Measurements from ENCODE around the gene FGF4.

The FGF4 gene

GRCh38 chr11:69812946-69813345 lies 37.8 kb upstream of the FGF4 start:
- H3K4me3 Mint-ChIP-seq: no peak overlapping the region

DNA sequence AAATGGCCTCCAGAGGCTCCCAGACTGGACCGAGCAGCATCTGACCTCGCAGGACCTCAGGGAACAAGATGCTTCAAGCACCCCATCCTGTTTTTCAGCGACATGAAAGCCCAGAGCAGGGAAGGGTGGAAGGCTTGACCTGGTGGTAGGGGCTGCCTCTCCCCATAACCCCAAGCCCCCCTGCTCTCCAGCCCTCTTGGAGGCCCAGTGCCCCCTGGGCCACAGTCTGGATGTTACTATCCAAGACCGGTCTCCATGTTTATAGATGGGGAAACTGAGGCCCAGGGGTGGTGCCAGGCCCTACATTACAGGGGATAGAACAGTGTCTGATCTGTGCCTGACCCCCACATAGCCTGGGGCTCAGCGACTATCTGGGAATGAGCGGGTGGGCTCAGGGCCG lies 37.1 kb upstream of the FGF4 start:
- no peak for ATAC-seq

More at GRCh38 chr11:69812946-69813345, 37.8 kb upstream of the FGF4 start:
- Mint-ChIP-seq H3K27me3 (peaks cover 71% of the 10 kb centered on the region), H3K27ac (no peak overlapping the region), H3K4me1 (no peaks in the 10 kb centered on the region), H3K9me3 (peaks cover 4% of the 10 kb centered on the region), H3K36me3 (no peaks in the 10 kb centered on the region)
- ATAC-seq: no peak

GRCh38 chr11:69811431-69811830 lies 36.3 kb upstream of the FGF4 start:
- H3K4me1 Mint-ChIP-seq: no peaks in the 10 kb centered on the region
- peaks cover 75% of the 10 kb centered on the region for H3K27me3 Mint-ChIP-seq
- H3K9me3 Mint-ChIP-seq: peaks cover 4% of the 10 kb centered on the region
- H3K36me3 Mint-ChIP-seq: no peaks in the 10 kb centered on the region
- no peak for ATAC-seq
- no peak overlapping the region for H3K27ac Mint-ChIP-seq
- H3K4me3 Mint-ChIP-seq: no peak overlapping the region

More for the DNA sequence above, 37.1 kb upstream of the FGF4 start:
- Mint-ChIP-seq H3K36me3 (no peaks in the 10 kb centered on the region), H3K27ac (no peak overlapping the region), H3K9me3 (peaks cover 4% of the 10 kb centered on the region), H3K27me3 (peaks cover 78% of the 10 kb centered on the region), H3K4me3 (no peak overlapping the region), H3K4me1 (no peaks in the 10 kb centered on the region)

- ATAC-seq: no peak
- Mint-ChIP-seq H3K4me1 (no peaks in the 10 kb centered on the region), H3K36me3 (no peaks in the 10 kb centered on the region)
Measured at GRCh38 chr11:69810289-69811118, 35.4 kb upstream of the FGF4 start.

DNA sequence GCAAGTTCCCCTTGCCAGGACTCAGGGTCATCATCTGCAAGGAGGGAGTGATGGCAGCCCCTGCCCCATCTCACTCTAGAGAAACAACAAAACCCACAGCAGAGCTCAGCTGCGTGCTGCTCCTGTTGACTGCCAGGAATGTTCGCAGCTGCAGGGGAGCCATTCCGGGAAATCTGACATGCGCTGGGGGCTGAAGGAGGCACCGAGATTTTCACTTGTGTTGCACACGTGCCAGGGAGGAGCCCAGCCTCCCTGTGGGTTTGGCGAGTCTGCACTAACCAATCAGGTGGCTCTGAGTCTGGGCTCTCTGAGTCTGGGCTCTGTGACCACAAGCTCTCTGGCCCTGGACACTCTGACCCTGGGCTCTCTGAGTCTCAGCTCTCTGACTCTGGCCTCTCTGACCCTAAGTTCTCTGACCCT lies 33.5 kb upstream of the FGF4 start:
- Mint-ChIP-seq H3K4me3 (no peak overlapping the region), H3K4me1 (no peaks in the 10 kb centered on the region), H3K27ac (no peak overlapping the region), H3K27me3 (peaks cover 47% of the 10 kb centered on the region), H3K36me3 (no peaks in the 10 kb centered on the region), H3K9me3 (no peaks in the 10 kb centered on the region)
- ATAC-seq: no peak

More at GRCh38 chr11:69810289-69811118, 35.4 kb upstream of the FGF4 start:
- Mint-ChIP-seq H3K4me3 (no peak overlapping the region), H3K27ac (no peak overlapping the region), H3K27me3 (peaks cover 66% of the 10 kb centered on the region), H3K9me3 (peaks cover 4% of the 10 kb centered on the region)

GRCh38 chr11:69807106-69807815 lies 32.1 kb upstream of the FGF4 start:
- ATAC-seq: no peak

DNA sequence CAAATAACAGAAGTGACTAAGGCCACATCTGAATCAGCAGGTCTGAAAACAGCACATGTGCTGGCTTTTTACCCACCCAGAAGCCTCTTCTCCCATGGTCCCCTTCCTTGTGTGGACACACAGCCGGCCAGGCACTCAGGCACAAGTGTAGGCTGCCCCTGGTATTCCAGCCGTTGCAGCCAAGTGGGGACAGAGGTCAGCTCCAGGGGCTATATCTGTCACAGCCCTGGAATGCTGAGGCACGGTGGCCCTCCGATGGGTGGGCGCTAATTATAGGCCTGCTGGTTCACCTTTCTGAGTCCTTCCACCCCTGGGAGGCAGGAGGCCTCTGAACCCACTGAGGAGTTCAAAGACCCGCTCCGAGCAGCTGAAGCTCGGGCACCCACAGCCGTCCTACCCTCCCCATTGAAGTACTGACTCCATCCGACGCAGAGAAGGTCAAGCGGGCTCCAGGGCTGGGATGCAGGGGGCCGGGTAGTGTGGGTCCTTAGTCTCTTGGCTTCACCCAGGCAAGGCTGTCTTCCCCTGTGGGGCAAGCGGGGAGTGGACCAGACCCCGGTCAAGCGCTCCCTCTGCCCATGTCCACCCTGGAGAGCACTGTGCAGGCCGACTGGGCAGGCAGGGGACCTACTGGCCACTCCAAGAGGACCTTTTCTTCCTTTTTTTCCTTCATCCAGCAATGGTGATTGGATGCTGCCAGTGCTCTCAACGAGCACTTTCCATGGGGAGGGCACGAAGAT lies 29.8 kb upstream of the FGF4 start:
- peaks cover 3% of the 10 kb centered on the region for H3K9me3 Mint-ChIP-seq
- H3K4me1 Mint-ChIP-seq: no peaks in the 10 kb centered on the region
- H3K27me3 Mint-ChIP-seq: peaks cover 33% of the 10 kb centered on the region
- no peaks in the 10 kb centered on the region for H3K36me3 Mint-ChIP-seq
- H3K4me3 Mint-ChIP-seq: no peak overlapping the region
- no peak overlapping the region for H3K27ac Mint-ChIP-seq
- ATAC-seq: no peak

More at GRCh38 chr11:69807106-69807815, 32.1 kb upstream of the FGF4 start:
- H3K4me3 Mint-ChIP-seq: no peak overlapping the region
- H3K9me3 Mint-ChIP-seq: peaks cover 3% of the 10 kb centered on the region
- H3K27ac Mint-ChIP-seq: no peak overlapping the region
- no peaks in the 10 kb centered on the region for H3K4me1 Mint-ChIP-seq
- no peaks in the 10 kb centered on the region for H3K36me3 Mint-ChIP-seq
- H3K27me3 Mint-ChIP-seq: peaks cover 36% of the 10 kb centered on the region

DNA sequence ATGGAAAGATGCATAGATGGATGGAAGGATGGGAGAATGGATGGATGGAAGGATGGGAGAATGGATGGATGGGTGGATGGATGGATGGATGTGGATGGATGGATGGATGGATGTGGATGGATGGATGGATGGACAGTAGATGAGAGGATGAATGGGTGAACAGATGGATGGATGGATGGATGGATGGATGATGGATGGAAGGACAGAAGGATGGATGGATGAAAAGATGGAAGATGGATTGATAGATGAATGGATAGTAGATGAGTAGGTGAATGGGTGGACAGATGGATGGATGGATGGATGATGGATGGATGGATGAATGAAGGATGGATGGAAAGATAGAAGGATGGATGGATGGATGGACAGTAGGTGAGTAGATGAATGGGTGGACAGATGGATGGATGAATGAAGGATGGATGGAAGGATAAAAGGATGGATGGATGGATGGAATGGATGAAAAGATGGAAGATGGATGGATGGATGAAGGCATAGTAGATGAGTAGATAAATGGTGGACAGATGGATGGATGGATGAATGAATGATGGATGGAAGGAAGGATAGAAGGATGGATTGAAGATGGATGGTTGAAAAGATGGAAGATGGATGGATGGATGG lies 28.6 kb upstream of the FGF4 start:
- Mint-ChIP-seq H3K27me3 (peaks cover 23% of the 10 kb centered on the region), H3K9me3 (peaks cover 3% of the 10 kb centered on the region), H3K4me1 (no peaks in the 10 kb centered on the region), H3K27ac (no peak overlapping the region), H3K36me3 (no peaks in the 10 kb centered on the region), H3K4me3 (no peak overlapping the region)
- ATAC-seq: no peak

- Mint-ChIP-seq H3K4me3 (no peak overlapping the region), H3K4me1 (no peaks in the 10 kb centered on the region), H3K27me3 (peaks cover 22% of the 10 kb centered on the region), H3K27ac (no peak overlapping the region), H3K9me3 (peaks cover 3% of the 10 kb centered on the region), H3K36me3 (no peaks in the 10 kb centered on the region)
- no peak for ATAC-seq
Measured at GRCh38 chr11:69803022-69803421, 27.9 kb upstream of the FGF4 start.

DNA sequence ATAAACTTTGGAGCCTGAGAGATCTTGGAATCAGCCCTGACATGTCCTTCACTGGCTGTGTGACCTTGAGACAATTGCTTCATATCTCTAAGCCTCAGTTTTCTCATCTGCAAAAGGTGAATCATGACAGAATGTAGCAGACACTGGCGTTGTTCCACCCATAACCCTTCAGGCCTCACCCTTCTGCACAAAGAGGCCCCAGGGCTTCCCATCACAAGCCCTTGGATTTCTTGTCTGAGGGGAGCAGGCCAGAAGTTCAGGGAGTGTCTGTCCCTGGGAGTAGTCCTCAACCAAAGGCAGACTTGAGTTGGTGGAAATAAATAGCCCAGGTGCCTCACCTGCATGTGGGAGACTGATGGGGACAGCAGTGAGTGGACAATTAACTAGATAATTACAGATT lies 27.4 kb upstream of the FGF4 start:
- Mint-ChIP-seq H3K4me1 (no peaks in the 10 kb centered on the region), H3K27me3 (peaks cover 17% of the 10 kb centered on the region), H3K9me3 (peaks cover 3% of the 10 kb centered on the region), H3K27ac (no peak overlapping the region), H3K4me3 (no peak overlapping the region), H3K36me3 (no peaks in the 10 kb centered on the region)
- ATAC-seq: no peak

- no peaks in the 10 kb centered on the region for H3K4me1 Mint-ChIP-seq
- no peak overlapping the region for H3K4me3 Mint-ChIP-seq
- peaks cover 3% of the 10 kb centered on the region for H3K9me3 Mint-ChIP-seq
- peaks cover 12% of the 10 kb centered on the region for H3K27me3 Mint-ChIP-seq
- H3K27ac Mint-ChIP-seq: no peak overlapping the region
- no peaks in the 10 kb centered on the region for H3K36me3 Mint-ChIP-seq
- ATAC-seq: no peak
Measured at GRCh38 chr11:69801513-69802335, 26.6 kb upstream of the FGF4 start.

DNA sequence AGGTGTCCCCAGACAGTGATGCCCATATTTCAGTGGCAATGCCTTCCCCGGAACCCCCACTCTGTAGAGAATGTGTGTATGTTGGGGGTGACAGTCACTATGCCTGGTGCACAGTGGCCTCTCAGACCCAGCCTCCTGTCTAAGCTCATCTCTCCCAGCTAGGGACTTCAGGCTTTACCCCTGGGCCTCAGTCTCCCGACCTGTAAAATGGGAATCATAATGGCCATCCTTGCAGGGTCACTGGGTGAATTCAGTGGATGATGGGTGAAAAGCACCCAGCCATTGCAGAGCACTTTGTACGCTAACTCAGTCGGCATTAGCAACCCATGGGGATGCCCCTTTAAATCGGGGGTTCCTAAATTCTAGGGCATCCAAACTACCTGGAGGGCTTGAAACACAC lies 25.1 kb upstream of the FGF4 start:
- H3K9me3 Mint-ChIP-seq: peaks cover 3% of the 10 kb centered on the region
- H3K36me3 Mint-ChIP-seq: no peaks in the 10 kb centered on the region
- H3K27me3 Mint-ChIP-seq: peaks cover 12% of the 10 kb centered on the region

DNA sequence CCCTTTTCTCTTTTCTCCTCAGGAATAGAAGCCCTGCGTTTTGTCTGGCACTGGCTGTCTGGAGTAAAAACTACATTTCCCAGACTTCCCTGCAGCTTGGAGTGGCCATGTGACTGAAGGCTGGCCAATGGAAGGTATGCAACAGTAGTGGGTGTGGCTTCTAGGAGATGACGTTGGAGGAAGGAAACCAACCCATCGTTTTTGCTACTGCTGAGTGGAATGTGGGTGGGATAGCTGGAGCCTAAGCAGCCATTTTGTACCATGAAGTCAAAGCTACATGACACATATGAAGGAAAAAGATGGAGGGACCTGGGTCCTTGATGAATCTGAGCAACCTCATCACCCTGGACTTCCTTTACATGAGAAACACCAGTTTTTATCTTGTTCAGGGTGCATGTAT lies 24.4 kb upstream of the FGF4 start:
- H3K4me1 Mint-ChIP-seq: no peaks in the 10 kb centered on the region

More for the DNA sequence above, 25.1 kb upstream of the FGF4 start:
- H3K4me3 Mint-ChIP-seq: no peak overlapping the region
- no peak for ATAC-seq
- H3K27ac Mint-ChIP-seq: no peak overlapping the region
- H3K4me1 Mint-ChIP-seq: no peaks in the 10 kb centered on the region

DNA sequence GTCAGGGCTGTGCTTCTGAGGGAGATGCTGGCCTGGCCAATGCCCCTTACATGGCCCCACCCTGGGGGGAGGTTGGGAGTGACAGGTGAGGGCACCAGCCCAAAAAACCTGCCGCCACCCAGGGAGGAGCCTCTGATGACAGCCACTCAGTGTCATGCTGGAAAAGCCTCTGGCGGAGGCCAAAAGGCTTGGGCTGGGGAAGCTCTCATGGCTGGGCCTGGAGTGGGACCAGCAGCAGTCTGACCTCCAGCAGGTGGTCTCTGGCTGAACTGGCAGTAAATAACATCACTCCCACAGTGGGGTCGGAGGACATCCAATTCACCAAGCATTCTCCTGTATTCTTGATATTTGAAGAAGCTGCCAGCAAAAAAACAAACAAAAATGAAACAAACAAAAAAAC lies 24.0 kb upstream of the FGF4 start:
- H3K27ac Mint-ChIP-seq: no peak overlapping the region
- H3K27me3 Mint-ChIP-seq: peaks cover 12% of the 10 kb centered on the region
- H3K4me3 Mint-ChIP-seq: no peak overlapping the region
- H3K4me1 Mint-ChIP-seq: no peaks in the 10 kb centered on the region
- H3K36me3 Mint-ChIP-seq: no peaks in the 10 kb centered on the region
- no peak for ATAC-seq
- peaks cover 3% of the 10 kb centered on the region for H3K9me3 Mint-ChIP-seq

More for the DNA sequence above, 24.4 kb upstream of the FGF4 start:
- Mint-ChIP-seq H3K36me3 (no peaks in the 10 kb centered on the region), H3K27ac (no peak overlapping the region), H3K4me3 (no peak overlapping the region), H3K27me3 (peaks cover 12% of the 10 kb centered on the region), H3K9me3 (peaks cover 3% of the 10 kb centered on the region)
- ATAC-seq: no peak
